Measurements from ENCODE around the gene WDR13. TPM values are rescaled to one million over a fixed set of nuclear protein-coding genes. Genes with fewer than 3 reads are reported as not detected.

Gene WDR13
- total RNA-seq, 1 experiment from 2014 or later, result 28.0 TPM

- POLR2A ChIA-PET, result interaction anchor here (0.5 to 0.7 kb wide), 2 partner anchors 37 to 370 kb away, joined by 4 read pairs; partner anchors contain the start of gene GRIPAP1
- no peaks in the 10 kb centered on the region for H3K36me3 Mint-ChIP-seq
- ATAC-seq, result peak; percentile 96
- H3K9me3 Mint-ChIP-seq, result peaks cover 3% of the 10 kb centered on the region
- CTCF ChIA-PET, result interaction anchor here (0.6 to 1.7 kb wide), 8 partner anchors 15 to 1211 kb away, joined by 3 to 7 read pairs (median 4); no protein-coding TSS in a partner anchor
- peak; percentile 82 for DNase-seq (ENCODE audit: low spot score)
- TF ChIP-seq GTF2I (CRISPR knock-in tag; conservative IDR thresholded peaks at IDR 0.05) (peak; percentile 56; the same call in 1 of the 2 replicates), ZNF532 (CRISPR knock-in tag; IDR thresholded peaks at IDR 0.05; ENCODE audit: borderline replicate concordance) (no peak)
- 0 out of 2 replicates have a peak, but pooled peaks cover 2% of the 10 kb centered on the region for H3K4me1 Mint-ChIP-seq
- no peak overlapping the region for H3K4me3 Mint-ChIP-seq
- no peak overlapping the region for H3K27ac Mint-ChIP-seq
- H3K27me3 Mint-ChIP-seq (ENCODE audit: low read depth), result no peaks in the 10 kb centered on the region
Observed at GRCh38 chrX:48631376-48632090, 34.2 kb downstream of the WDR13 start.

GRCh38 chrX:48632207-48632606 lies 34.9 kb downstream of the WDR13 start:
- Mint-ChIP-seq H3K4me1 (0 out of 2 replicates have a peak, but pooled peaks cover 2% of the 10 kb centered on the region), H3K27me3 (ENCODE audit: low read depth) (no peaks in the 10 kb centered on the region), H3K27ac (no peak overlapping the region), H3K4me3 (no peak overlapping the region), H3K36me3 (no peaks in the 10 kb centered on the region), H3K9me3 (peaks cover 3% of the 10 kb centered on the region)
- POLR2A ChIA-PET, result no interaction called here
- DNase-seq (ENCODE audit: low spot score) (no peak), ATAC-seq (no peak)
- no peak for TF ChIP-seq NR1H2 (CRISPR knock-in tag; IDR thresholded peaks at IDR 0.05)
- TF ChIP-seq ZNF423 (CRISPR knock-in tag; IDR thresholded peaks at IDR 0.05), result no peak
- TF ChIP-seq RELA (CRISPR knock-in tag; IDR thresholded peaks at IDR 0.05; ENCODE audit: borderline replicate concordance), result no peak
- TF ChIP-seq ZNF263 (CRISPR knock-in tag; IDR thresholded peaks at IDR 0.05; ENCODE audit: low read depth), result no peak
- no peak for TF ChIP-seq CBFB (CRISPR knock-in tag; IDR thresholded peaks at IDR 0.05; ENCODE audit: low read depth)
- TF ChIP-seq ESRRA (CRISPR knock-in tag; IDR thresholded peaks at IDR 0.05; ENCODE audit: borderline replicate concordance), result no peak
- TF ChIP-seq ZNF121 (CRISPR knock-in tag; IDR thresholded peaks at IDR 0.05), result no peak
- TF ChIP-seq E2F1 (CRISPR knock-in tag; IDR thresholded peaks at IDR 0.05), result no peak
- TF ChIP-seq HMGXB4 (CRISPR knock-in tag; IDR thresholded peaks at IDR 0.05), result no peak
- TF ChIP-seq ZBTB43 (CRISPR knock-in tag; IDR thresholded peaks at IDR 0.05), result no peak
- TF ChIP-seq FOXJ3 (CRISPR knock-in tag; IDR thresholded peaks at IDR 0.05; ENCODE audit: borderline replicate concordance), result no peak
- no peak for TF ChIP-seq IRF1 (CRISPR knock-in tag; IDR thresholded peaks at IDR 0.05)
- TF ChIP-seq SP1 (CRISPR knock-in tag; conservative IDR thresholded peaks at IDR 0.05), result no peak
- TF ChIP-seq ZNF281 (CRISPR knock-in tag; IDR thresholded peaks at IDR 0.05), result no peak
- TF ChIP-seq ZNF232 (CRISPR knock-in tag; IDR thresholded peaks at IDR 0.05), result no peak
- CTCF ChIA-PET, result interaction anchor here (1.3 to 1.7 kb wide), 2 partner anchors 16 to 259 kb away, joined by 4 to 5 read pairs; no protein-coding TSS in a partner anchor
